Gastrocnemius medialis (tissue), 4 donors: ENCODE results near the gene SYDE1.

Experiments
- POLR2A ChIP-seq, 2 donors: fragments of 450-650 bp; IDR thresholded peaks; one replicate each; pipeline ENCODE4 v1.6.1; 2017; ENCODE audit warnings: antibody characterized with exemption in 2 of 2, mild to moderate bottlenecking in 2 of 2, moderate library complexity in 2 of 2
- TF ChIP-seq, protein P1 (sequence below), 5 experiments: fragments of 450-650 bp in 3 of 5; fragments of 200-600 bp in 2 of 5; sonication (generic) in 2 of 5; IDR thresholded peaks in 4 of 5; conservative IDR thresholded peaks in 1 of 5; 1 replicate in 4 of 5; 2 replicates in 1 of 5; pipeline ENCODE4 v1.5.1; 2016 to 2019; ENCODE audit warnings: antibody characterized with exemption in 5 of 5, mild to moderate bottlenecking in 3 of 5, moderate library complexity in 3 of 5

DNA sequence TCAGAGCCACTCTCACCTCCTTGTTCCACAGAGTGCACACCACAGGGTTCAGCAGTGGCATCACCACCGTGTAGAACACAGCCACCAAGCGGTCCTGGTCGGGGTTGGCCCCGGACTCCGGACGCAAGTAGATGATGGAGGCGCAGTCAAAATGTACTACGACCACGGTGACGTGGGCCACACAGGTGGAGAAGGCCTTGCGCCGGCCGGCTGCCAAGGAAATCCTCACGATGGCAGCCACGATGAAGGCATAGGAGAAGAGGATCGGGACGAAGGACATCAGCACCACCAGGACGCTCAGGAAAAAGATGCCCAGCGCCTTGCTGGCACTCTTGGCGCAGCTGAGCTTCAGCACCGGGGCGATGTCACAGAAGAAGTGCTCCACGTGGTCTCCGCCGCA is 33.9 kb downstream of the SYDE1 start:
- TF ChIP-seq, protein P1, sequence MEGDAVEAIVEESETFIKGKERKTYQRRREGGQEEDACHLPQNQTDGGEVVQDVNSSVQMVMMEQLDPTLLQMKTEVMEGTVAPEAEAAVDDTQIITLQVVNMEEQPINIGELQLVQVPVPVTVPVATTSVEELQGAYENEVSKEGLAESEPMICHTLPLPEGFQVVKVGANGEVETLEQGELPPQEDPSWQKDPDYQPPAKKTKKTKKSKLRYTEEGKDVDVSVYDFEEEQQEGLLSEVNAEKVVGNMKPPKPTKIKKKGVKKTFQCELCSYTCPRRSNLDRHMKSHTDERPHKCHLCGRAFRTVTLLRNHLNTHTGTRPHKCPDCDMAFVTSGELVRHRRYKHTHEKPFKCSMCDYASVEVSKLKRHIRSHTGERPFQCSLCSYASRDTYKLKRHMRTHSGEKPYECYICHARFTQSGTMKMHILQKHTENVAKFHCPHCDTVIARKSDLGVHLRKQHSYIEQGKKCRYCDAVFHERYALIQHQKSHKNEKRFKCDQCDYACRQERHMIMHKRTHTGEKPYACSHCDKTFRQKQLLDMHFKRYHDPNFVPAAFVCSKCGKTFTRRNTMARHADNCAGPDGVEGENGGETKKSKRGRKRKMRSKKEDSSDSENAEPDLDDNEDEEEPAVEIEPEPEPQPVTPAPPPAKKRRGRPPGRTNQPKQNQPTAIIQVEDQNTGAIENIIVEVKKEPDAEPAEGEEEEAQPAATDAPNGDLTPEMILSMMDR (IDR thresholded peaks at IDR 0.05 in 4 of 5, conservative IDR thresholded peaks at IDR 0.05 in 1 of 5), result no peak
- TF ChIP-seq POLR2A (IDR thresholded peaks at IDR 0.05), result no peak
